Erythroblast (primary cell): ENCODE results near the gene KCNJ4.

ENCODE experiments used
- DNase-seq, 2 experiments: peaks; one replicate each; lab custom pipeline; 2025; lab: John Stamatoyannopoulos, UW
- GATA1 ChIP-seq: IDR thresholded peaks from 2 replicates; pipeline ENCODE4 v1.6.1; 2011; ENCODE audit warnings: low read depth, mild to moderate bottlenecking, control low read depth, low read length, moderate library complexity
- POLR2A ChIP-seq: IDR thresholded peaks from 2 replicates; pipeline ENCODE4 v1.6.1; 2011; ENCODE audit warnings: mild to moderate bottlenecking, low read length

Gene KCNJ4

GRCh38 chr22:38453066-38453672 is 1.8 kb downstream of the KCNJ4 start:
- DNase-seq: no peak
- TF ChIP-seq POLR2A (no peak), GATA1 (no peak)

GRCh38 chr22:38452373-38453065 is 2.5 kb downstream of the KCNJ4 start:
- TF ChIP-seq GATA1 (no peak), POLR2A (no peak)
- no peak for DNase-seq

GRCh38 chr22:38451864-38452263 is 3.1 kb downstream of the KCNJ4 start:
- no peak for DNase-seq
- TF ChIP-seq GATA1 (no peak), POLR2A (no peak)

- TF ChIP-seq POLR2A: no peak
- no peak for TF ChIP-seq GATA1
- DNase-seq: no peak
Observed at GRCh38 chr22:38451404-38451803, 3.6 kb downstream of the KCNJ4 start.

GRCh38 chr22:38450234-38450797 is 4.7 kb downstream of the KCNJ4 start:
- TF ChIP-seq GATA1: no peak
- DNase-seq: no peak

GRCh38 chr22:38449776-38450175 is 5.2 kb downstream of the KCNJ4 start:
- TF ChIP-seq POLR2A (no peak), GATA1 (no peak)
- DNase-seq: no peak

- no peak for DNase-seq
- no peak for TF ChIP-seq POLR2A
- no peak for TF ChIP-seq GATA1
Observed at GRCh38 chr22:38448945-38449745, 5.9 kb downstream of the KCNJ4 start.

- no peak for DNase-seq
- TF ChIP-seq GATA1: no peak
- TF ChIP-seq POLR2A: no peak
Observed at GRCh38 chr22:38446018-38446601, 8.9 kb downstream of the KCNJ4 start.

- TF ChIP-seq GATA1: no peak
- no peak for TF ChIP-seq POLR2A
- DNase-seq: no peak
Observed at GRCh38 chr22:38444783-38445182, 10.2 kb downstream of the KCNJ4 start.

- TF ChIP-seq GATA1 (no peak), POLR2A (no peak)
- no peak for DNase-seq
Observed at GRCh38 chr22:38443628-38444521, 11.1 kb downstream of the KCNJ4 start.

- no peak for DNase-seq
- TF ChIP-seq GATA1: no peak
- no peak for TF ChIP-seq POLR2A
Observed at GRCh38 chr22:38442967-38443627, 11.9 kb downstream of the KCNJ4 start.

GRCh38 chr22:38441620-38442287 is 13.2 kb downstream of the KCNJ4 start:
- DNase-seq: no peak
- TF ChIP-seq GATA1: no peak
- no peak for TF ChIP-seq POLR2A
